Forelimb muscle (tissue), 1 donor: ENCODE measurements around the gene CIAO2B. TPM values are rescaled to one million over a fixed set of nuclear protein-coding genes. Genes with fewer than 3 reads are reported as not detected.
"Not testable (repeated sequence)": the region's sequence is repeated elsewhere in the genome, so short reads cannot be mapped to it uniquely, and the experiment has no call there.

Experiments used
- DNase-seq: peaks from one replicate; pipeline ENCODE4 v3.0.0-alpha.2; 2013; ENCODE audit warnings: low read depth
- polyA plus RNA-seq: library from polyadenylated mRNA; unstranded; fragments of 120-200 nt; gene quantifications from one replicate; pipeline ENCODE4 v1.2.1, GENCODE V29; 2013; ENCODE audit not compliant: insufficient read length

CIAO2B gene
- 89.6 TPM for polyA plus RNA-seq

GRCh38 chr16:66934138-66934838 is at the start of gene CIAO2B:
TSS of gene CIAO2B (minus strand) at chr16:66934402. CDS start at chr16:66934364, 38 bp downstream.
- peak; percentile 71 for DNase-seq

GRCh38 chr16:66983033-66983432 is 48.8 kb upstream of the CIAO2B start:
- DNase-seq: no peak

GRCh38 chr16:66979011-66979717 is 45.0 kb upstream of the CIAO2B start:
- no peak for DNase-seq

GRCh38 chr16:66977341-66978113 is 43.3 kb upstream of the CIAO2B start:
- peak; percentile 35 for DNase-seq

GRCh38 chr16:66976746-66977145 is 42.5 kb upstream of the CIAO2B start:
- DNase-seq: no peak

GRCh38 chr16:66975302-66975893 is 41.2 kb upstream of the CIAO2B start:
- DNase-seq: no peak

GRCh38 chr16:66974932-66975246 is 40.7 kb upstream of the CIAO2B start:
- DNase-seq: not testable (repeated sequence)

GRCh38 chr16:66974156-66974931 is 40.1 kb upstream of the CIAO2B start:
- not testable (repeated sequence) for DNase-seq

- no peak for DNase-seq
Observed at GRCh38 chr16:66973716-66974115, 39.5 kb upstream of the CIAO2B start.

- no peak for DNase-seq
Observed at GRCh38 chr16:66972983-66973382, 38.8 kb upstream of the CIAO2B start.

GRCh38 chr16:66970775-66971720 is 36.8 kb upstream of the CIAO2B start:
- no peak for DNase-seq

- DNase-seq: no peak
Observed at GRCh38 chr16:66968847-66969246, 34.6 kb upstream of the CIAO2B start.

- DNase-seq: no peak
Observed at GRCh38 chr16:66964049-66964448, 29.8 kb upstream of the CIAO2B start.

GRCh38 chr16:66961914-66962313 is 27.7 kb upstream of the CIAO2B start:
- no peak for DNase-seq

- DNase-seq: no peak
Observed at GRCh38 chr16:66961065-66961744, 27.0 kb upstream of the CIAO2B start, which contains the start of gene CES3. TSS of gene CES3 (plus strand) at chr16:66961266. CDS start at chr16:66961308, 42 bp downstream.

- DNase-seq: no peak
Observed at GRCh38 chr16:66960270-66960669, 26.1 kb upstream of the CIAO2B start.

- DNase-seq: no peak
Observed at GRCh38 chr16:66959704-66960161, 25.5 kb upstream of the CIAO2B start.

- no peak for DNase-seq
Observed at GRCh38 chr16:66958857-66959703, 24.9 kb upstream of the CIAO2B start.

- not testable (repeated sequence) for DNase-seq
Observed at GRCh38 chr16:66956154-66956457, 21.9 kb upstream of the CIAO2B start.
